SK-N-SH (cell line): ENCODE measurements around the gene HLA-B.

Source experiments
- CTCF ChIP-seq: fragments of 200-600 bp; sonication (generic); IDR thresholded peaks from 2 replicates; pipeline ENCODE4 v1.6.1; 2017; ENCODE audit warnings: antibody characterized with exemption, mild to moderate bottlenecking, moderate library complexity
- EP300 ChIP-seq, 2 experiments: IDR thresholded peaks; 2 replicates each; pipeline versions ENCODE4 v1.4.0 to v1.6.1; 2012; ENCODE audit warnings: borderline replicate concordance in 1 of 2, low read depth in 1 of 2, low read length in 1 of 2
- EZH2phosphoT487 ChIP-seq: fragments of 200-600 bp; sonication (generic); IDR thresholded peaks from 2 replicates; pipeline ENCODE4 v1.6.1; 2017; ENCODE audit warnings: low read depth, mixed run types, mild to moderate bottlenecking, antibody characterized with exemption, moderate library complexity, borderline replicate concordance
- IRF3 ChIP-seq: fragments of 150-350 bp; IDR thresholded peaks from 2 replicates; pipeline ENCODE4 v1.6.1; 2016; ENCODE audit warnings: mild to moderate bottlenecking, low read depth, low read length
- MAX ChIP-seq: IDR thresholded peaks from 2 replicates; pipeline ENCODE4 v1.4.0; 2012; ENCODE audit warnings: low read depth
- NRF1 ChIP-seq: IDR thresholded peaks from 2 replicates; pipeline ENCODE4 v1.6.1; 2012; ENCODE audit warnings: low read depth, mild to moderate bottlenecking, low read length
- PBX3 ChIP-seq: IDR thresholded peaks from 2 replicates; pipeline ENCODE4; 2012
- POLR2AphosphoS5 ChIP-seq: IDR thresholded peaks from 2 replicates; pipeline ENCODE4 v1.6.1; 2012; ENCODE audit warnings: low read depth, low read length
- SIN3A ChIP-seq: IDR thresholded peaks from 2 replicates; pipeline ENCODE4 v1.6.1; 2012; ENCODE audit warnings: low read depth, mild to moderate bottlenecking, low read length, moderate library complexity, borderline replicate concordance
- TAF1 ChIP-seq: IDR thresholded peaks from 2 replicates; pipeline ENCODE4 v1.6.1; 2012; ENCODE audit warnings: low read depth, mild to moderate bottlenecking, low read length, moderate library complexity, borderline replicate concordance
- USF1 ChIP-seq: IDR thresholded peaks from 2 replicates; pipeline ENCODE4 v1.4.0; 2012; ENCODE audit warnings: low read depth, borderline replicate concordance
- USF2 ChIP-seq: fragments of 150-350 bp; IDR thresholded peaks from 2 replicates; pipeline ENCODE4 v1.6.1; 2017; ENCODE audit warnings: antibody characterized with exemption, low read length, low read depth, borderline replicate concordance
- YY1 ChIP-seq: IDR thresholded peaks from 2 replicates; pipeline ENCODE4 v1.4.0; 2012; ENCODE audit warnings: low read depth, mild to moderate bottlenecking

GRCh38 chr6:31394381-31394780 is 37.4 kb upstream of the HLA-B start:
- TF ChIP-seq USF2: no peak
- TF ChIP-seq TAF1: no peak
- no peak for TF ChIP-seq CTCF
- TF ChIP-seq MAX: no peak
- TF ChIP-seq USF1: no peak
- no peak for TF ChIP-seq EP300 (IDR thresholded peaks at IDR 0.05; ENCODE audit: borderline replicate concordance in 1 of 2, low read depth in 1 of 2, low read length in 1 of 2)
- TF ChIP-seq NRF1: no peak
- TF ChIP-seq PBX3: no peak
- TF ChIP-seq POLR2AphosphoS5: no peak
- no peak for TF ChIP-seq SIN3A
- no peak for TF ChIP-seq YY1
- no peak for TF ChIP-seq EZH2phosphoT487
- TF ChIP-seq IRF3: no peak
